ENCODE measurements around the gene ETV3. TPM values are rescaled to one million over a fixed set of nuclear protein-coding genes. Genes with fewer than 3 reads are reported as not detected.

Gene ETV3
- total RNA-seq, 1 experiment from 2014 or later, result 36.3 TPM

DNA sequence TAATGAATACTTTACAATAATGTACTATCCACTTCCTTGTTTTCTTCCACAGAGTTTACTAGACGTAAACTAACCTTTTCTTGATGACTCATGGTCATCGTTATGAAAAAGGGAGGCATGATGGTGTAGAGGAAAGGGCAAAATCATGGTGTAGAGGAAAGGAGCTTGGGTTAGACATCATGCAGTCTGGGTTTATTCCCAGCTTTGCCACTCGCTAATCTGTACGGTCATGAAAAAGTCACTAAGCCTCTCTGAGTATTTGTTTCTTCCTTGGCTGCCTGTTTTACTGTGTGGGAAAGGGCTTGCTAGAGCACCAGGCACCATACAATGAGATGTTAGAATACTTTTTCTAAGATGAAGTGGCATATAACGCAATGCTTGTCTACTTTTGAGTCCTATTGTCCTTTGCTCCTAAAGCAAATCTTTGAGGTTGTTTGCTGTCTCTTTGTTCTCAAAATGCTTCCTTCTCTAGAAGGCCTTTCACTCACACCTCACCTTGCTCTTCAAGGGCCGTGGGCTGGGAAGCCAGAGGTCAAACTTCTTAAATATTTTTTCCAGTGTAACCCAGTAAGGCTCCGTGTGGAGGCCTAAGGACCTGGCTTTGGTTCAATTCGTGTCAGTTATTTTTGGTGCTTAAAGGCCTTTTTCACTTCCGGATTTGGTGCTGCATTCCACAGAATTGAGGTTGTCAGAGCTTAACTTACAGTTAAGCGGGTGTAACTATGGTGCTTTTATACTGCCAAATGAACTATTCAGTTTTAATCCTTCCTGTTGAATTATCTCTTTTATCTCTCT is 9.9 kb upstream of the ETV3 start:
- no peaks in the 10 kb centered on the region for H4K20me1 ChIP-seq (ENCODE audit: control insufficient read depth, insufficient read depth, insufficient read length)
- TF ChIP-seq, protein P1, sequence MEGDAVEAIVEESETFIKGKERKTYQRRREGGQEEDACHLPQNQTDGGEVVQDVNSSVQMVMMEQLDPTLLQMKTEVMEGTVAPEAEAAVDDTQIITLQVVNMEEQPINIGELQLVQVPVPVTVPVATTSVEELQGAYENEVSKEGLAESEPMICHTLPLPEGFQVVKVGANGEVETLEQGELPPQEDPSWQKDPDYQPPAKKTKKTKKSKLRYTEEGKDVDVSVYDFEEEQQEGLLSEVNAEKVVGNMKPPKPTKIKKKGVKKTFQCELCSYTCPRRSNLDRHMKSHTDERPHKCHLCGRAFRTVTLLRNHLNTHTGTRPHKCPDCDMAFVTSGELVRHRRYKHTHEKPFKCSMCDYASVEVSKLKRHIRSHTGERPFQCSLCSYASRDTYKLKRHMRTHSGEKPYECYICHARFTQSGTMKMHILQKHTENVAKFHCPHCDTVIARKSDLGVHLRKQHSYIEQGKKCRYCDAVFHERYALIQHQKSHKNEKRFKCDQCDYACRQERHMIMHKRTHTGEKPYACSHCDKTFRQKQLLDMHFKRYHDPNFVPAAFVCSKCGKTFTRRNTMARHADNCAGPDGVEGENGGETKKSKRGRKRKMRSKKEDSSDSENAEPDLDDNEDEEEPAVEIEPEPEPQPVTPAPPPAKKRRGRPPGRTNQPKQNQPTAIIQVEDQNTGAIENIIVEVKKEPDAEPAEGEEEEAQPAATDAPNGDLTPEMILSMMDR (conservative IDR thresholded peaks at IDR 0.05), result no peak
- H3K23me2 ChIP-seq (ENCODE audit: insufficient read length, low read depth, low read length, poor library complexity, severe bottlenecking), result no peaks in the 10 kb centered on the region
- H2BK120ac ChIP-seq (ENCODE audit: low read depth, low read length, poor library complexity, severe bottlenecking), result no peak overlapping the region
- H2AFZ ChIP-seq (ENCODE audit: low read length), result peak overlapping the region; percentile 19
- no peak overlapping the region for H3K14ac ChIP-seq (ENCODE audit: insufficient read depth, low read length)
- Mint-ChIP-seq H3K9me3 (no peaks in the 10 kb centered on the region), H3K27ac (no peak overlapping the region; a peak in 1 of 7 replicates), H3K4me3 (no peak overlapping the region), H3K4me1 (peaks cover 9 to 12% of the 10 kb centered on the region in 2 experiments), H3K36me3 (ENCODE audit: insufficient read depth in 1 of 3, low read depth in 3 of 3) (no peaks in the 10 kb centered on the region), H3K27me3 (ENCODE audit: low read depth) (no peaks in the 10 kb centered on the region; the same call in 1 of the 2 replicates)
- H3K4ac ChIP-seq (ENCODE audit: low read depth, low read length), result no peak overlapping the region
- no peaks in the 10 kb centered on the region for H3K4me1 ChIP-seq (ENCODE audit: insufficient read depth, low read length)
- H3T11ph ChIP-seq (ENCODE audit: low read length), result no peak overlapping the region
- H4K91ac ChIP-seq (ENCODE audit: insufficient read length, low read depth, low read length), result no peak overlapping the region
- no peak overlapping the region for H3K23ac ChIP-seq (ENCODE audit: insufficient read length, low read depth, low read length)
- no peaks in the 10 kb centered on the region; the same call in 1 of the 2 replicates for H3K27me3 ChIP-seq (ENCODE audit: insufficient read depth, low read length)
- no peaks in the 10 kb centered on the region for H3K79me1 ChIP-seq (ENCODE audit: insufficient read depth, low read depth, low read length, poor library complexity, severe bottlenecking)
- DNase-seq, result no peak
- no CpG with 5 or more reads among the region's 10 CpGs for WGBS (ENCODE audit: extremely low coverage, insufficient read length, low lambda C conversion rate)
- H3K79me2 ChIP-seq (ENCODE audit: insufficient read depth, low read length), result no peaks in the 10 kb centered on the region
- no peak overlapping the region for H4K5ac ChIP-seq (ENCODE audit: insufficient read length, low read depth, low read length)
- H3K9me3 ChIP-seq (ENCODE audit: control insufficient read depth, low read depth, low read length), result no peaks in the 10 kb centered on the region
- H2BK12ac ChIP-seq (ENCODE audit: insufficient read length, low read depth, low read length), result no peak overlapping the region
- no peak overlapping the region for H3K27ac ChIP-seq (ENCODE audit: insufficient read length, low read depth, low read length)
- H4K8ac ChIP-seq (replicated peaks; ENCODE audit: insufficient read length, low read depth, low read length), result no peak overlapping the region
- H2BK20ac ChIP-seq (ENCODE audit: low read depth, low read length, poor library complexity, severe bottlenecking), result no peak overlapping the region
- no peak overlapping the region for H2BK5ac ChIP-seq (ENCODE audit: insufficient read length, low read length)
- H3K4me2 ChIP-seq (ENCODE audit: insufficient read depth, insufficient read length, low read length), result no peak overlapping the region
- no peak overlapping the region for H3K56ac ChIP-seq (ENCODE audit: insufficient read length, low read depth, low read length)
- no peak overlapping the region for H2AK5ac ChIP-seq (ENCODE audit: insufficient read length, low read length)
- no peak overlapping the region for H2BK15ac ChIP-seq (ENCODE audit: low read depth, low read length)
- H3K18ac ChIP-seq (ENCODE audit: insufficient read length, low read depth, low read length), result no peak overlapping the region
- H3K9ac ChIP-seq (ENCODE audit: extremely low read depth, insufficient read length, low read length), result no peak overlapping the region
